ENCODE data around the gene SNX21.
"Not testable (repeated sequence)": the region's sequence is repeated elsewhere in the genome, so short reads cannot be mapped to it uniquely, and the experiment has no call there.

The SNX21 gene

DNA sequence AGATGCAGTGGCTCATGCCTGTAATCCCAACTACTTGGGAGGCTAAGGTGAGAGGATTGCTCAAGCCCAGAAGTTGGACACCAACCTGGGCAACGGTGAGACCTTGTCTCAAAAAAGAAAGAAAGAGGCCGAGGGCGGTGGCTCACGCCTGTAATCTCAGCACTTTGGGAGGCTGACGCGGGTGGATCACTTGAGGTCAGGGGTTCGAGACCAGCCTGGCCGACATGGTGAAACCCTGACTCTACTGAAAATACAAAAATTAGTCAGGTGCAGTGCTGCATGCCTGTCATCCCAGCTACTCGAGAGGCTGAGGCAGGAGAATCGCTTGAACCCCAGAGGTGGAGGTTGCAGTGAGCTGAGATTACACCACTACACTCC lies 40.5 kb downstream of the SNX21 start:
- not testable (repeated sequence) for DNase-seq (ENCODE audit: extremely low spot score, insufficient read length, low read depth); FAIRE-seq

DNA sequence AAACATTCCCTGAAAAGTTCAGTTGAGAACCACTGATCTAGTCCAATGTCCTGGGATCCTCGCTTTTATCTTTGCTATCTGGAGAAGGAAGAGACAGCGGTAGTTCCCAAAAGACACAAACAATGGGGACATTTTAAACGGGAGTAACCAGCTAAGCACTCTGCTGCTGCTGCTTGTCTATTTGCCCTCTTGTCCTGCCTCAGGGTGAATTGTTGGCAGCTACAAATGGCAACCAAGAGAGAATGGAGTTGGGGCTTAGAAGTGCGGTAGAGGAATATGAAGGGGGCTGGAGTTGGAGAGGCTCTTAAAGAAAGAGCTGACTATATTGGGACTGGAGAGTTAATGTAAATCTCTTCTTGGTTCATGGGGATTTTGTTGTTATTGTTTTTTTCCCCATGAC lies 41.0 kb downstream of the SNX21 start:
- FAIRE-seq (no peak), DNase-seq (ENCODE audit: extremely low spot score, insufficient read length, low read depth) (no peak)

DNA sequence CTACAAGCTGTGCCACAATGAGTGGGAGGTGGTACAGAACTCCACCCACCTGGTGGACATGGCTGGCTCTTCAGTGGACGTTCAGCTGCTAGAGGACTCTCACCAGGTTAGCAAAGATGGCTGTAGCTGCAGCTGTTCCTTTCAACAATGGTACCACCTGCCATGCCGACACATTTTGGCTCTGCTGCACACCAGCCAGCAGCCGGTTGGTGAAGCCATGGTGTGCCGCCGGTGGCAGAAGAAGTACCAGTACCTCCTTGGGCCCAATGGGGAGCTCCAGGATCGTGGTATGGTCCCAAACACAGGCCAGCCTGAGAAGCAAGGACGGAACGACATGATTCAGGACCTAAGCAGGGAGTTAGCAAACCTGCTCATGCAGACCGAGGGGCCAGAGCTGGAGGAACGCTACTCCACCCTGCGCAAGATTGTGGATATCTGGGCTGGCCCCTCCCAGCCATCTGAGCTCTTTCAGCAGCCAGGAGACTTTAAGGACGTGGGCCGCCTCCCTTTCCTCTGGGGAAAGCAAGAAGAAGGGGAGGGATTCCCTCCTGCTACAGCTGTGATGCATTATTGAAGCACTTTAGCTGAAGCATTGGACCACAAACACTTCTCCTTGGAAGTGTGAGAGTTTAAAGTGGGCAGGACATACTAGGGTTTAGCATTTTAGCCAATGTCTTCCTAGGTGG lies 44.6 kb downstream of the SNX21 start:
- no peak for FAIRE-seq
- no peak for DNase-seq (ENCODE audit: extremely low spot score, insufficient read length, low read depth)

DNA sequence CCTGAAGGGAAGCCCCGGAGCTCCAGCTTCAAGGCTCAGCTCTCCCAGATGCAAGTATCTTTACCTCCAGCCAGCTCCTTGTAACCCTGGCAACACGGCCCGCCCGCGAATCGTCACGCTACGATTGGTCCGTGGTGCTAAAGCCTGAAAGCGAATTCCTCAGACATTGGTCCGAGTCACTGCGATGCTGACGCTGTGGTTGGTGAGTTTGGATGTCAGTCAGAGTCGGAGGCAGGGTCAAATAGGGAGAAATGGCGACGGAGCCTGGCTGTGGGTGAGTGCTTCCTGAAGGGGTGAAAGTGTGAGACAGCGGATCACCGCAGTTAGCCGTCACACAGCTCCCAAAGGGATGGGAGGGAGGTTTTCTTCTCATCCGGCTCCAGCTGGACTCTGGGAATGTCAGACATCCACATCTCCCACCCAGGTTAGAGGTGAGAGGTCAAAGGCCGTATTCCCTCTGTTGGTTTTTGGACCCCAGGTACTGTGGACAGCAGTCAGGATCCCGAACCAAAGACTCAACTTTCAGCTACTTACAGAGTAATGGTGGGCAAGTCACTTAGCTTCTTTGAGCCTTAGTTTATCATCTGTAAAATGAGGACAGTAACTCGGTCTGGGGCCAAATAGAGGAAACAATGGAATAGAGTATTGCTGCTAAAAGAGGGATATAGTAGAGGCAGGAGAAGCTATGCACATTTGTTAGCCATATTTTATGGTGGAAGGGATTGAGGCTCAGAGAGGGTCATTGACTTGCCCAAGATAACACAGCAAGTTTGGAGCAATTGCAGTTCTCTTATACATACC lies 47.6 kb downstream of the SNX21 start, which contains the start of gene ZSWIM1:
Gene ZSWIM1, plus strand, starts transcription at position 240 of the 801 bp plus-strand sequence. CDS start 1,366 bp downstream, outside the sequence.
- FAIRE-seq (peak; percentile 98), DNase-seq (ENCODE audit: extremely low spot score, insufficient read length, low read depth) (peak; percentile 93)

DNA sequence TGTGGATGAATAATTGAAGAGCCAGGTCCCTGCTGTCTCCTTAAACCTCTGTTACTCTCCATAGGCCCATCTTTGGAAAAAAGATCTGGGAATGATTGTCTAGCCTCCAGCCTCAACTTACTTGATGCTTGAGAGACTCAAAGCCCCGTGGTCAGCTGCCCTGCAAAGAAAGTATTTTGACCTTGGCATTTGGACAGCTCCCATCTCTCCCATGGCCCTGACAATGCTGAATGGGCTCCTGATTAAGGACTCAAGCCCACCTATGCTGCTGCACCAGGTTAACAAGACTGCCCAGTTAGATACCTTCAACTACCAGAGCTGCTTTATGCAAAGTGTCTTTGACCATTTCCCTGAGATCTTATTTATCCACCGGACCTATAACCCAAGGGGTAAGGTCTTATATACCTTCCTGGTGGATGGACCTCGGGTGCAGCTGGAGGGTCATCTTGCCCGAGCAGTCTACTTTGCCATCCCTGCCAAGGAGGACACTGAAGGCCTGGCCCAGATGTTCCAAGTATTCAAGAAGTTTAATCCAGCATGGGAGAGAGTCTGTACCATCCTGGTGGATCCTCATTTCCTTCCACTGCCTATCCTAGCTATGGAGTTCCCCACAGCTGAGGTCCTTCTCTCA lies 49.0 kb downstream of the SNX21 start:
- no peak for FAIRE-seq

DNA sequence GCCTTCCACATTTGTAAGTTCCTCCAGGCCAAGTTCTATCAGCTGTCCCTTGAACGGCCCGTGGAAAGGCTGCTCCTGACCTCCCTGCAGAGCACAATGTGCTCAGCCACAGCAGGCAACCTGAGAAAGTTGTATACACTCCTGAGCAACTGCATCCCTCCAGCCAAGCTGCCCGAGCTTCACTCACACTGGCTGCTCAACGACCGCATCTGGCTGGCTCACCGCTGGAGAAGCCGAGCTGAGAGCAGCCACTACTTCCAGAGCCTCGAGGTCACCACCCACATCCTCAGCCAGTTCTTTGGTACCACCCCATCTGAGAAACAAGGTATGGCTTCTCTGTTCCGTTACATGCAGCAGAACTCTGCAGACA lies 49.5 kb downstream of the SNX21 start:
- FAIRE-seq: no peak
- no peak for DNase-seq (ENCODE audit: extremely low spot score, insufficient read length, low read depth)

More for the DNA sequence above, 49.0 kb downstream of the SNX21 start:
- no peak for DNase-seq (ENCODE audit: extremely low spot score, insufficient read length, low read depth)

DNA sequence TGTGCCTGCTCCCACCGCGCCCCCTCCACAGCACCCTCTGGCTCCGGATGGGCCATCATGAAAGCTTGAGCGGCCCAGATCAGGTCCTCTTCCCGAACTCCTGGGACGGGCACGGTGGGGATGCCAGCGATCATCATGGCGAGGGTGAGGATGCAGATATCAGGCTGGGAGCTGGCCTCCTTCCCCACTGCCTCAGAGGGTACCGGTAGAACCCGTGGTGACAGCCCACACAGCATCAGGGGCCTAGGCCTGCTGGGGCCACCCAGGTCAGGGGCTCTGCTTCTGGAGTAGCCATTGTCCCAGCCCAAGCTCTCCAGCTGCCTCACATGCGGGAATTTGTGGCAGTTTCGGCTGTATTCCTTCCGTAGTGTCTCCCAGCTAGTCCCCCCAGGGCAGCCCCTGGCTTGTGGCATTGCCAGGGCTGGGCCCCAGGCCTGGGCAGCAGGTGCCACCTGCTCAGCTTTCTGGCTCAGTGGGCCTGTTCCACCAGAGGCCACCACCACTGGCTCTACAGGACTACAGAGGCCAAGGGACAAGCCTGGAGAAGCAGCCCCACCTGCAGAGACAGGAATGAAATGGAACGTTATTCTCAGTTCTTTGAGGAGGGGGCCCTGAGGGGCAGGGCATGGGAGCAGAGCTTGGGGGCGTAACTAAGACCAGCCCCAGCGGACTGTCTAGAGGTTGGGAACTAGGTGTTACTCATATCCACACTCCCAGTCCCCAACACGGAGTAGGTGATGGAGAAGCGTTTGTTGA lies 53.2 kb downstream of the SNX21 start:
- no peak for FAIRE-seq
- DNase-seq (ENCODE audit: extremely low spot score, insufficient read length, low read depth): no peak

DNA sequence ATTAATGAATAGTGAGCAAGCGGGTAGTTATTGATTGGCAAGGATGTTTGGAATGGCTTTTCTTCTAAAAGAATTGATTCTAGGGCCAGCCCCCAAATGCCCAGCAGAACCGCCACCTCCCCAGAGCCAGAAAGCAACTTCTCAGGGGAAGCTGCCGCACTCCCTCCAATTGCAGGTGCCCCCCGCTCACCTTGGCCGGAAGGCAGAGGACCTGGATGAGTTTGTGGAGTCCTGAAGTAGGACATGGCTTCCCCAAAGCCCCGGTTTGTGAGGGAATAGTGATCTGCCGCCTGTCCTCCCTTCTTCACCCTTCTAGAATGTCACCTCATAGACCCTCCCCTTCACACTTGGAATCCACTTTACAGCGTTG lies 53.7 kb downstream of the SNX21 start, which contains the start of gene SPATA25:
Gene SPATA25, minus strand, starts transcription at position 277 of the 370 bp plus-strand sequence. Its CDS starts 32 bp downstream, at position 245.
- no peak for FAIRE-seq
- no peak for DNase-seq (ENCODE audit: extremely low spot score, insufficient read length, low read depth)

DNA sequence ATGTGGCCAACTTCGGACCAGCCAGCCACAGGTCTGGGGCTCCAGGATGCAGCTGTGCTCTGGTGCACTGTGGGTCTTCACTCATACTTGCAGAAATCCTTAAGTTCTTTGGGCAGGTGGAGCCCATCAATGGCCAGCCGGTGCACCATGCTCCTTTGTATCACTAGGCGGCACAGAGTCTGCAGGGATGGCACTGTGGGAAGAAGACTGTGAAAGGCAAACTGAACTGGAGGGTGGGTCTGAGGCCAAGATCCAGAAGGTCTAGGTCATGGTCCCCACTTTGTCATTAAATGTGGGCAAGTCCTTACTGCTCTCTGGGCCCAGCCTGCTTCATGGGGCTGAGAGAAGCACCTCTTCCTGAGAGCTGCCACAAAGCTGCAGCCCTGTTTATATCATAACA lies 55.1 kb downstream of the SNX21 start:
- no peak for DNase-seq (ENCODE audit: extremely low spot score, insufficient read length, low read depth)
- no peak for FAIRE-seq

DNA sequence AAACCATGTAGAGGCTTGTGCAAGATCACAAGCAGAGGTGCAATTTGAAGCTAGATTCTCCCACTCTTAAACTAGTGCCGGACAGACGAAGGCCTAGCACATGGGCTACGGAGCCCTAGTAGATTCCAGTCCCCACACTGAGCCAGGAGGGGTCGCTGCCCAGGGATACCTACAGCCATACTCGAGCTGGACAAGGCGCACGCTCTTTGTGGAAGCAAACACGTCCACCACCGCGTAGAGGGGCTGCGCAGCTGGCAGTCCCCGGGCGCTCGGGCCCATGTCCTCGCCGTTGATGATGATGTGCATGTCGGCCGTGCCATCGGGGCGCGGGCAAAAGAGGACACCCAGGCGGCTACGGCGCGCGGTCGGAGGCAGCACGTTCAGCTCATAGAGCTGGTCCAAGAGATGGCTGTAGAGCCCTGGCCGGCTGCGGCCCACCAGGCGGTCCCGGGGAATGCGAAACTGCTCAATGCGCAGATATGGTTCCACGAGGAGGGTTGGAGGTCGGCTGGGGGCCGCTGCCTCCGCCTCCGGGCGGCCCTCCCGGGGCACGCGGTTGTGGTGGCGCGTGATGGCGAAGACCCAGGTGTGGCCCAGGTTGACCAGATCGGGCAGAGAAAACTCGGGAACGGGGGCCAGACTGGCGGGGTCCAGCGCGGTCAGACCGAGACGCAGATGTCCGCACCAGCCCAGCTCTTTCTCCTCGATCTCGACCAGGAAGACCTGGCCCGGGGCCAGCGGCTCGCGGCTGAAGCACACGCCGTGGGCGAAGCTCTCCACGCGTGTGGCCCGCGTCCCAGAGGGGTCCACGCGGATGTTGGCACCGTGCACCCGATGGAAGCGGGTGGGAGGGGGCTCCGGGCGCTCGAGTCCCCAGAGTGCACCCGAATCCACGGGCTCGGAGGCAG lies 56.7 kb downstream of the SNX21 start:
- FAIRE-seq (peak; percentile 29), DNase-seq (ENCODE audit: extremely low spot score, insufficient read length, low read depth) (no peak)

DNA sequence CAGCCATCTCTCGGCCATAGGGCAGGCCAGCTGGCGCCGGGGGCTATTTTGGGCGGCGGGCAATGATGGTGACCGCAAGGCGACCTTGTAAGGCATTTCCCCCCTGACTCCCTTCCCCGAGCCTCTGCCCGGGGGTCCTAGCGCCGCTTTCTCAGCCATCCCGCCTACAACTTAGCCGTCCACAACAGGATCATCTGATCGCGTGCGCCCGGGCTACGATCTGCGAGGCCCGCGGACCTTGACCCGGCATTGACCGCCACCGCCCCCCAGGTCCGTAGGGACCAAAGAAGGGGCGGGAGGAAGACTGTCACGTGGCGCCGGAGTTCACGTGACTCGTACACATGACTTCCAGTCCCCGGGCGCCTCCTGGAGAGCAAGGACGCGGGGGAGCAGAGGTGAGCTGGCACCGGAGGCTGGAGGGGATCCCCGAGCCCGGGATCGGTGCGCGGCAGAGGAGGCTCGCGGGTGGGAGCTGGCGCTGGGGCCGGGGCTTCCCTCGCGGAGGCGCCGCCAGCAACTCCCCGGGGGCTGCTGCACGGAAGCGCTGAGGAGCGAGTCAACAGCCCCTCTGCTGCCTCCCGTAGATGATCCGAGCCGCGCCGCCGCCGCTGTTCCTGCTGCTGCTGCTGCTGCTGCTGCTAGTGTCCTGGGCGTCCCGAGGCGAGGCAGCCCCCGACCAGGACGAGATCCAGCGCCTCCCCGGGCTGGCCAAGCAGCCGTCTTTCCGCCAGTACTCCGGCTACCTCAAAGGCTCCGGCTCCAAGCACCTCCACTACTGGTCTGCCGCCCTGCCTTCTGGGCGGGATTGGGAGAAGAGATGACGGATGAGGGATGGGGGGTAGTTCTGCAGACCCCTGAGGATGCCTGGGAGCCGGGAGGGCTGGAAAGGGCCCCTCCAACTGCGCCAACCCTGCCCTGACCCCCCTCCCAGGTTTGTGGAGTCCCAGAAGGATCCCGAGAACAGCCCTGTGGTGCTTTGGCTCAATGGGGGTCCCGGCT lies 57.7 kb downstream of the SNX21 start, which contains the start of the genes CTSA and NEURL2:
Gene CTSA, plus strand, starts transcription at position 351 of the 999 bp plus-strand sequence. Its CDS starts 234 bp downstream, at position 585.
Gene NEURL2, minus strand, starts transcription at position 224 of the 999 bp plus-strand sequence. Its CDS starts 217 bp downstream, at position 7.
- DNase-seq (ENCODE audit: extremely low spot score, insufficient read length, low read depth) (peak; percentile 99), FAIRE-seq (peak; percentile 76)

DNA sequence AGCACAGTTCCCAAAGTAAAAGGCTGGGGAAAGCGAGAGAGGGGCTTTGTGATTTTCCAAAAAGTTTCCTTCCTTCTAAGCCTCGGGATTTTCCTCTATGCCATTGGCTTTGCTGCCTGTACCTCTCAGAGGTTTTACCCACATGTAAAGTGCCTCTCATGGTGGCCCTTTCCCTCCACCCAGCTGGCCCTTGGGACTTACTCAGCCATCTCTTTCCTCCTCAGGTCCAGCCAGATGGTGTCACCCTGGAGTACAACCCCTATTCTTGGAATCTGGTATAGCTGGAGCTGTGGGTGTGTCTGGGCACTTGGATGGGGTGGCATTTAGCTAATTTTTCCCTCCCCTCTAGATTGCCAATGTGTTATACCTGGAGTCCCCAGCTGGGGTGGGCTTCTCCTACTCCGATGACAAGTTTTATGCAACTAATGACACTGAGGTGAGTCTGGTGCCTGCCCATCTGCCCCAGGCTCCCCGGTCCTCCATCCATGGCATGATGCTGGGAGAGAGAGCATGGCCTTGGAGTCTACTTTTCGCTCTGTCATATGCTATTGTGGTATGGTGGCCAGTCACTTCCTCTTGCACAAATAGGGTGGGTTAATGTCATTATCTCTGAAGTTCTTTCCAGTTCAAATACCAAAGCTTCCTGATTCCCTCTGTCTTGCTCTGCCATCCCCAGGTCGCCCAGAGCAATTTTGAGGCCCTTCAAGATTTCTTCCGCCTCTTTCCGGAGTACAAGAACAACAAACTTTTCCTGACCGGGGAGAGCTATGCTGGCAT lies 58.6 kb downstream of the SNX21 start:
- DNase-seq (ENCODE audit: extremely low spot score, insufficient read length, low read depth) (no peak), FAIRE-seq (no peak)

Data from GM18507 (cell line).